ENCODE measurements around the gene AHCTF1.

DNA sequence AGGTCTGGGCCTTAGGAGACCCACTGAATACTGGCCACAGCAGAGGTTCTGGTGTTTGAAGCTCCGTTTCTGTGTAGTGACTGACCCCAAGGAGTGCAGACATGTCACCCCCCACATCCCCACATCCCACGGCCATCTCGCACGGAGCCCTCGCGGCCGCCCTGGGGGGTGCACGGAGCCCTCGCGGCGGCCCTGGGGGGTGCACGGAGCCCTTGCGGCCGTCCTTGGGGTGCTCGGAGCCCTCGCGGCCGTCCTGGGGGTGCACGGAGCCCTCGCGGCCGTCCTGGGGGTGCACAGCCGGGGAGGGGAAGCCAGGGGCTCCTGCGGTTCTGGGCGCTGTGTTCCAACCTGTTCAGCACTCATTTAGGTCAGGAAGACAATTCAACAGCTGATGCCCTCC is 139.1 kb downstream of the AHCTF1 start:
- TF ChIP-seq, protein P1, sequence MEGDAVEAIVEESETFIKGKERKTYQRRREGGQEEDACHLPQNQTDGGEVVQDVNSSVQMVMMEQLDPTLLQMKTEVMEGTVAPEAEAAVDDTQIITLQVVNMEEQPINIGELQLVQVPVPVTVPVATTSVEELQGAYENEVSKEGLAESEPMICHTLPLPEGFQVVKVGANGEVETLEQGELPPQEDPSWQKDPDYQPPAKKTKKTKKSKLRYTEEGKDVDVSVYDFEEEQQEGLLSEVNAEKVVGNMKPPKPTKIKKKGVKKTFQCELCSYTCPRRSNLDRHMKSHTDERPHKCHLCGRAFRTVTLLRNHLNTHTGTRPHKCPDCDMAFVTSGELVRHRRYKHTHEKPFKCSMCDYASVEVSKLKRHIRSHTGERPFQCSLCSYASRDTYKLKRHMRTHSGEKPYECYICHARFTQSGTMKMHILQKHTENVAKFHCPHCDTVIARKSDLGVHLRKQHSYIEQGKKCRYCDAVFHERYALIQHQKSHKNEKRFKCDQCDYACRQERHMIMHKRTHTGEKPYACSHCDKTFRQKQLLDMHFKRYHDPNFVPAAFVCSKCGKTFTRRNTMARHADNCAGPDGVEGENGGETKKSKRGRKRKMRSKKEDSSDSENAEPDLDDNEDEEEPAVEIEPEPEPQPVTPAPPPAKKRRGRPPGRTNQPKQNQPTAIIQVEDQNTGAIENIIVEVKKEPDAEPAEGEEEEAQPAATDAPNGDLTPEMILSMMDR (IDR thresholded peaks at IDR 0.05), result no peak
- no peak for TF ChIP-seq POLR2A (IDR thresholded peaks at IDR 0.05)

Measured in thyroid gland (tissue), 4 donors.